ENCODE results near the gene UBA3. TPM values are rescaled to one million over a fixed set of nuclear protein-coding genes. Genes with fewer than 3 reads are reported as not detected.

UBA3 gene
- total RNA-seq, 4 donors from 2014 or later, result 30.6 to 86.0 (median 47.2) TPM

DNA sequence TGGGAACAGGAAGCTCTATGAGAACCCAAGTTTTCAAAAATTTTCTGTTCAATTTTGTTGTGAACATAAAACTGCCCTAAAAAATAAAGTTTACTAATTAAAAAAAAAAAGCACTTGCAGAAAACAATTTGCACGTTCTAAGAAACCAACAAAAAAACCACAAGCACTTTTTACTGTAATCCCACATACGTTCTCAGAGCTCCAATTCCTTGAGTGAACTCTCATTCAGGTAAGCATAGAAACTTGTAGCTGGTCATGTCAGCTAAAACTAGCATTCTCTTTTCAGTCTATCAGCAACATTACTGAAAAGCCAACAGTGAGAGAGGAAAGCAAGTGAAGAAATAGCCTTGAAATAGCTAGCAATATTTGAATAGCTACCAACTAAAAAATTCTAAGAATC, 16.5 kb downstream of the UBA3 start:
- in situ Hi-C loops (cut with MboI; ENCODE audit: low pct_ligation_motif_present in 1 of 4, low pct_unique_long_range_greater_than_20kb in 1 of 4, low sequenced_read_pairs in 3 of 4) (no loop called here), intact Hi-C loops (cut with DNase I; ENCODE audit: low total_unique reads) (no loop called here)
- no peak for DNase-seq
- Histone ChIP-seq H3K36me3 (peaks cover 0 to 55% (median 16%) of the 10 kb centered on the region in 4 donors), H3K27me3 (no peaks in the 10 kb centered on the region), H3K4me3 (no peak overlapping the region), H3K4me1 (no peaks in the 10 kb centered on the region), H3K9me3 (no peaks in the 10 kb centered on the region), H3K27ac (no peak overlapping the region)
- TF ChIP-seq EP300 (IDR thresholded peaks at IDR 0.05; ENCODE audit: low read depth) (no peak), POLR2A (IDR thresholded peaks at IDR 0.05) (no peak), POLR2AphosphoS5 (IDR thresholded peaks at IDR 0.05) (no peak)
- TF ChIP-seq, protein P1, sequence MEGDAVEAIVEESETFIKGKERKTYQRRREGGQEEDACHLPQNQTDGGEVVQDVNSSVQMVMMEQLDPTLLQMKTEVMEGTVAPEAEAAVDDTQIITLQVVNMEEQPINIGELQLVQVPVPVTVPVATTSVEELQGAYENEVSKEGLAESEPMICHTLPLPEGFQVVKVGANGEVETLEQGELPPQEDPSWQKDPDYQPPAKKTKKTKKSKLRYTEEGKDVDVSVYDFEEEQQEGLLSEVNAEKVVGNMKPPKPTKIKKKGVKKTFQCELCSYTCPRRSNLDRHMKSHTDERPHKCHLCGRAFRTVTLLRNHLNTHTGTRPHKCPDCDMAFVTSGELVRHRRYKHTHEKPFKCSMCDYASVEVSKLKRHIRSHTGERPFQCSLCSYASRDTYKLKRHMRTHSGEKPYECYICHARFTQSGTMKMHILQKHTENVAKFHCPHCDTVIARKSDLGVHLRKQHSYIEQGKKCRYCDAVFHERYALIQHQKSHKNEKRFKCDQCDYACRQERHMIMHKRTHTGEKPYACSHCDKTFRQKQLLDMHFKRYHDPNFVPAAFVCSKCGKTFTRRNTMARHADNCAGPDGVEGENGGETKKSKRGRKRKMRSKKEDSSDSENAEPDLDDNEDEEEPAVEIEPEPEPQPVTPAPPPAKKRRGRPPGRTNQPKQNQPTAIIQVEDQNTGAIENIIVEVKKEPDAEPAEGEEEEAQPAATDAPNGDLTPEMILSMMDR (IDR thresholded peaks at IDR 0.05), result no peak
- whole genome bisulfite sequencing, 2 donors (ENCODE audit: low coverage in 1 of 2), result 61 to 75% methylated on average over 2 of the region's 2 CpGs

DNA sequence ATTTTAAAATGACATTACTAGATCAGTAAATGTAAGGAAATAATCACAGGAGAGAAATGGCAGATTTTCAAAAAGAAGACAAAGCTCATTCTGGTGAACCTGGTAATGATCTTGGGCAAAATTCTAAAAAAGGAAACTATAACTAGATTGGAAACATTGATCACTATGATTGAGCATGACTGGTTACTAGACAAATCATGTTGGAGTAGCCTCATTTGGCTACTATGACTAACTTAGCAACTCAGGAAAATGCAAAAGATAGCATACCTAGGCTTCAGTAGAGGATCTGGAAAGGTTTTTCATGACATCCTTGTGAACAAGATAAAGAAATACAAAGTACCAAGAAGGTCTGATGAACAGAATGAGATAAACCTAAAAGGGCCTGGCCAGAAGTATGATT, 20.5 kb downstream of the UBA3 start:
- H3K36me3 ChIP-seq, result peaks cover 0 to 82% (median 28%) of the 10 kb centered on the region in 4 donors
- no peak for DNase-seq
- TF ChIP-seq EP300 (IDR thresholded peaks at IDR 0.05; ENCODE audit: low read depth), result no peak
- TF ChIP-seq, protein P1 (IDR thresholded peaks at IDR 0.05), result no peak
- no peak for TF ChIP-seq POLR2AphosphoS5 (IDR thresholded peaks at IDR 0.05)
- TF ChIP-seq POLR2A (IDR thresholded peaks at IDR 0.05), result no peak
- H3K27ac ChIP-seq, result no peak overlapping the region
- no peaks in the 10 kb centered on the region for H3K9me3 ChIP-seq
- no peak overlapping the region for H3K4me3 ChIP-seq
- no peaks in the 10 kb centered on the region for H3K4me1 ChIP-seq
- in situ Hi-C loops (cut with MboI; ENCODE audit: low pct_ligation_motif_present in 1 of 4, low pct_unique_long_range_greater_than_20kb in 1 of 4, low sequenced_read_pairs in 3 of 4) (no loop called here), intact Hi-C loops (cut with DNase I; ENCODE audit: low total_unique reads) (no loop called here)
- no peaks in the 10 kb centered on the region for H3K27me3 ChIP-seq

DNA sequence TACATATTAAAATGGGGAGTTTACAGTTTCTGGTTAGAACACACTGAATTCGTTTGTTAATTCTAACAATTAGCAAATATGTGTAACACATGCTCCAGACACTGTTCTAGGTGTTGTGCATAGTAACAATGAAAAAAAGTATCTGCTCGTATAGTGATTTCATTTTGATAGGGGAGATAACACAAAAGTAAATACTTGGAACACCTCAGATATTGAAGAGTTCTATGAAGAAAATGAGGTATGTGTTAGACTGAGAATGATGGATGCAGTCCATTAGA, 21.3 kb downstream of the UBA3 start:
- no peak for DNase-seq
- in situ Hi-C loops (cut with MboI; ENCODE audit: low pct_ligation_motif_present in 1 of 4, low pct_unique_long_range_greater_than_20kb in 1 of 4, low sequenced_read_pairs in 3 of 4), result no loop called here
- Histone ChIP-seq H3K27ac (peak overlapping the region in 3 of 4 donors; percentile 6 to 46 (median 13)), H3K4me3 (no peak overlapping the region), H3K9me3 (no peaks in the 10 kb centered on the region), H3K27me3 (no peaks in the 10 kb centered on the region), H3K4me1 (no peaks in the 10 kb centered on the region), H3K36me3 (peaks cover 0 to 76% (median 28%) of the 10 kb centered on the region in 4 donors)
- intact Hi-C loops (cut with DNase I; ENCODE audit: low total_unique reads), result no loop called here
- 79 to 84% methylated on average over 2 of the region's 2 CpGs for WGBS, 2 donors (ENCODE audit: low coverage in 1 of 2)
- TF ChIP-seq POLR2AphosphoS5 (IDR thresholded peaks at IDR 0.05) (no peak), POLR2A (IDR thresholded peaks at IDR 0.05) (no peak), EP300 (IDR thresholded peaks at IDR 0.05; ENCODE audit: low read depth) (no peak)
- TF ChIP-seq, protein P1 (IDR thresholded peaks at IDR 0.05), result no peak

DNA sequence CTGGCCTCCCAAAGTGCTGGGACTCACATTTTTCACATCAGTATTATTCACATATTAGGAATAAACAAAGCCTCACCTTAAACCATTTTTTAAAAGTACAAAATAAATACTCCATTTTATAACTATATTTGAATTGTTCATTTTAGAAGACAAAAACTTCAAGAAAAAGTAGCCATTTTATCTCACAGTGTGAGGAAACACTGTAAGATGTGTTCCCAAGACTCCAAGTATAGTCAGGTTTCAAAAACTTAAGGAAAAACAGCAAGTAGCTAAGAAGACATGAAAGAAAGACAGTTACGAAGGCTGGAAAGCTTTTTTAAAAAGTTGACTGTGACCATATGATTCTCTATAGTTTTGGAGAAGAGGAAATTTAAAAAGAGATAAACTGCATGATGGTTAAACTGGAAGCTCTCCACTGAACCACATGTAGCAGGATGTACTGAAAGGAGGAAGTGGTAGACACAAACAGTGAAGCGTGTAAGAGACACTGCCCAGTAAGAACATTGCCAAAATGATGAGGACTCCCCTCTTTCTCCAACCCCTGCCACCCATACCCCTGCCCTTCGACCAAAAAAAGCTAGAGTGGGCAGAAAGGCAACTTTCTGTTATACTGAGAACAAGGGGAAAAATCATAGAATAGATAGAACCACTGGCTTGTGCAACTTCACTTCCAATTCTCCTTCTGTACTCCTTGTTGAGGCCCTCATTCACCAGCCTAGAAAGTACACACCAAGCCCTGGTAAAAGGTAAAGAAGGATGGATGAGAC, 21.8 kb downstream of the UBA3 start:
- H3K36me3 ChIP-seq, result peaks cover 0 to 70% (median 26%) of the 10 kb centered on the region in 4 donors
- in situ Hi-C loops (cut with MboI; ENCODE audit: low pct_ligation_motif_present in 1 of 4, low pct_unique_long_range_greater_than_20kb in 1 of 4, low sequenced_read_pairs in 3 of 4), result no loop called here
- H3K4me3 ChIP-seq, result no peak overlapping the region
- intact Hi-C loops (cut with DNase I; ENCODE audit: low total_unique reads), result no loop called here
- H3K27me3 ChIP-seq, result no peaks in the 10 kb centered on the region
- TF ChIP-seq, protein P1 (IDR thresholded peaks at IDR 0.05), result no peak
- peak overlapping the region in 3 of 4 donors; percentile 6 to 46 (median 13) for H3K27ac ChIP-seq
- H3K9me3 ChIP-seq, result no peaks in the 10 kb centered on the region
- 66 to 70% methylated on average over 3 of the region's 3 CpGs for WGBS, 2 donors (ENCODE audit: low coverage in 1 of 2)
- no peak for DNase-seq
- H3K4me1 ChIP-seq, result no peaks in the 10 kb centered on the region

All from transverse colon (tissue), 4 donors.